ENCODE results near the gene ORMDL1. TPM values are rescaled to one million over a fixed set of nuclear protein-coding genes. Genes with fewer than 3 reads are reported as not detected.

ORMDL1 gene
- total RNA-seq, 1 experiment from 2014 or later: 94.5 TPM

DNA sequence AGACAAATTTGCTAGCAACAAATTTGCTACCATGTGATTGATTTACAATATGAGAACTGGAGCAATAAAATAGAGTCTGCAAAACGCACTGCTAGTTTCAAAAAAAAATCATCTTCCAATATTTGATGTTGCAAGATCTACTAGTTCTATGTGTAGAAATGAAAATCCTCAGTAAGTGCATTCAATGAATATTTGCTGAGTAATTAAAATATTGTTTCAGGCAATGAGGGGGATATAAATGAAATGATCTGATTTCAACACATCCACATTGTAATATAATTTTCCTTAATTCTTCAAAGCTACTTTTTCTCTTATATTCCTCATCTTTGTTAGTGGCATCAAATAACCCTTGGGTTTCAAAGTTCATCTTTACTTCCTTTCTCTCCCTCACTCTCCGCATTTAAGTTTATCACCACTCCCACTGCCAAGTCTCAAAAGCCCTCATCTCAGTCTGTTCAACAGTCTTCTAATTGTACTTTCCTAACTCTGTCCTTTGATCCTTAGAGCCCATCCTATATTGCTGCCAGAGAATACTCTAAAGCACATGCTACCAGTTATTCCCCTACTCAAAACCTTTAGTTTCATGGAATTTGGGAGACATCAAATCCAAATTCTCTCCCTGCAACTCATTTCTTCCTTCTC is 27.7 kb downstream of the ORMDL1 start:
- Histone ChIP-seq H3K4me3 (no peak overlapping the region), H3K9me3 (replicated peaks) (no peaks in the 10 kb centered on the region), H3K27ac (no peak overlapping the region), H3K27me3 (replicated peaks) (no peaks in the 10 kb centered on the region), H3K4me1 (replicated peaks) (no peaks in the 10 kb centered on the region), H3K36me3 (peaks cover 7% of the 10 kb centered on the region)
- DNase-seq (ENCODE audit: low read depth in 1 of 2, low spot score in 2 of 2): no peak

DNA sequence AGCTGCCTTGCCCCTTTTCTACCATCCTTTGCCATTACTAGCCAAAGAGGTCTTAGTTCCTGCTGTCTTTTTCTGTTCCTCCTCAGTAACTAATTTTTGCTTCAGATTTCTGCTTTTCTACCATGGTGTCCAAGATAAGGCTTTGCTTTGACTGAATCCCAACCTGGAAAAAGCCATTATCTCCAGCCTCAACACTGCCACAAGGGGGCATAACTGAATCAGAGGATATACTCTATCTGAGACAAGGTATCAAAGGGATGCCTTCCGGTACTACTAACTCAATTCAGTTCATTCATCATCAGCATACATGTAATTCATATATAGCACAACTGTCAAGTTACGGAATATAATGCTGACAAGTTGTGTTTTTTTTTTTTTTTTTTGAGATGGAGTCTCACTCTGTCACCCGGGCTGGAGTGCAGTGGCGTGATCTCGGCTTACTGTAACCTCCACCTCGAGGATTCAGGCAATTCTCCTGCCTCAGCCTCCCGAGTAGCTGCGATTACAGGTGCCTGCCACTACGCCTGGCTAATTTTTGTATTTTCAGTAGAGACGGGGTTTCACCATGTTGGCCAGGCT is 33.0 kb downstream of the ORMDL1 start:
- Histone ChIP-seq H3K4me1 (replicated peaks) (no peaks in the 10 kb centered on the region), H3K27me3 (replicated peaks) (no peaks in the 10 kb centered on the region), H3K36me3 (peaks cover 21% of the 10 kb centered on the region), H3K4me3 (no peak overlapping the region), H3K9me3 (replicated peaks) (no peaks in the 10 kb centered on the region), H3K27ac (no peak overlapping the region)
- DNase-seq (ENCODE audit: low read depth in 1 of 2, low spot score in 2 of 2): peak in 1 of 2 experiments; percentile 26

DNA sequence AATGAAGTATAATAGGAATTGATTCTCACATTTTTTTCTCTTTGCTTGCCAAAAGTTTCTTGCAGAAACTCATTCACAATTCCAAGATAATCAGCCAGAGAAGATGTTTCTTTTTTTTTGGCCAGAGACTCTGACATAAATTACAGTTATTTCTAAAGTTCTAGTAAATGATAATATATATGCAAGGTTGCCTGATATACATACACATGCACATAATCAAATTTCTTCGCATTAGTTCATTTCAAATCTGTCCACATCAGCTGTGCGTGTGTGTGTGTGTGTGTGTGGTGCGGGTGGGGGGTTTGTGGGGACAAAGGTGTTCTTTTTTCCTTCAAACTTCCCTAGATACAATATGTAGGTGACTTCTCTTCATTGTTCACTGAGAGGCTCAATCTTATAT is 54.7 kb downstream of the ORMDL1 start:
- Histone ChIP-seq H3K4me3 (no peak overlapping the region), H3K27ac (no peak overlapping the region), H3K9me3 (replicated peaks) (no peaks in the 10 kb centered on the region), H3K36me3 (no peaks in the 10 kb centered on the region), H3K4me1 (replicated peaks) (no peaks in the 10 kb centered on the region), H3K27me3 (replicated peaks) (no peaks in the 10 kb centered on the region)
- DNase-seq (ENCODE audit: low read depth in 1 of 2, low spot score in 2 of 2): no peak

DNA sequence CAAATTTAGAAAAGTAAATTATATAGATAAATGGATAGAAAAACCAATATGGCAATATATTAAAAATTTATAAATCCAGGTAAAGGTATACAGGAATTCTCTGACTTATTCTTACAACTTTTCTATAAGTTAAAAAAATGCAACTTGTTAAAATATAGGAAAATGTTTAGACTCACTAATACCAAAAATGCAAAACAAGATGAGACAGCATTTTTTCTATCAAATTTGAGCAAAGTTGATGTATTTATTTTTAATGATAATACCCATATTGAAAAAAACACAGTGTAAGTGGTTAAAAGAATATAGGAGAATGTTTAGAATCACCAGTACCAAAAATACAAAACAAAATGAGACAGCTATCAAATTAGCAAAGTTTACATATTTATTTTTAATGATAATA is 57.3 kb downstream of the ORMDL1 start:
- Histone ChIP-seq H3K4me1 (replicated peaks) (no peaks in the 10 kb centered on the region), H3K9me3 (replicated peaks) (no peaks in the 10 kb centered on the region), H3K4me3 (no peak overlapping the region), H3K27me3 (replicated peaks) (no peaks in the 10 kb centered on the region), H3K27ac (no peak overlapping the region), H3K36me3 (no peaks in the 10 kb centered on the region)
- no peak for DNase-seq (ENCODE audit: low read depth in 1 of 2, low spot score in 2 of 2)

DNA sequence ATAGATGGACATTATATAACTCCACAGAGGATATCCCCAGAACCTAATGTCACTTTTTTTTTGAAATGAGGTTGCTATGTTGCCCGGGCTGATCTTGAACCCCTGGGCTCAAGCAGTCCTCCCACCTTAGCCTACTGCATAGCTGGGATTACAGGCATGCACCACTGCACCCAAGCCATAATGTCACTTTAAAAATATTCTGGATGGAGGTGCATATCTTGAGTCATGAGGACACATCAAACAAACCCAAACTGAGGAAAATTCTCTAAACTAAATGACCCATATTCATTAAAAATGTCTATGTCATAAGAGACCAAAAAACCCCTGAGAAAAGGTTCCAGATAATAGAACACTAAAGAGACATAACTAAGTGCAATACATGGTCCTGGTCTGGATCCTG is 57.9 kb downstream of the ORMDL1 start:
- Histone ChIP-seq H3K36me3 (no peaks in the 10 kb centered on the region), H3K9me3 (replicated peaks) (no peaks in the 10 kb centered on the region)
- DNase-seq (ENCODE audit: low read depth in 1 of 2, low spot score in 2 of 2): no peak

DNA sequence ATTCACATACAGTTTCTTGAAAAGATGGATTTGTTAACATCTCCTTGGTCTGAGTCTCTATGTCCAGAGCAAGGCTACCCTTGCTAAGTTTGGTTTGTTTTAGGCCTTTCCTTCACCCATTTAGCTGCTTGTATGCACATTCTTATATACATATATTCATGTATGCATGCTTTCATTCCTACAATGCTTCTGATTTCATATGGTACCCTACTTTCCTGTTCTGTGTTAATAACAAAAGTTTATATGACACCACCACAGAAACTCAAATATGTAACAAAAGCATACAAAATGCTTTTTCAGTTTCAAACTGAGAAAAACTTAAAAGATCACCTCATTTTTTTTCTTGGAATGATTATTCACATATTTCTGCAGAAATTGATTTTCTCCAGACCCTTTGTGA is 60.9 kb downstream of the ORMDL1 start:
- Histone ChIP-seq H3K27me3 (replicated peaks) (no peaks in the 10 kb centered on the region), H3K4me1 (replicated peaks) (no peaks in the 10 kb centered on the region), H3K36me3 (no peaks in the 10 kb centered on the region)

More for the DNA sequence above, 57.9 kb downstream of the ORMDL1 start:
- H3K4me1 ChIP-seq (replicated peaks): no peaks in the 10 kb centered on the region
- H3K27ac ChIP-seq: no peak overlapping the region
- H3K27me3 ChIP-seq (replicated peaks): no peaks in the 10 kb centered on the region
- no peak overlapping the region for H3K4me3 ChIP-seq

More for the DNA sequence above, 60.9 kb downstream of the ORMDL1 start:
- no peaks in the 10 kb centered on the region for H3K9me3 ChIP-seq (replicated peaks)
- no peak for DNase-seq (ENCODE audit: low read depth in 1 of 2, low spot score in 2 of 2)
- H3K4me3 ChIP-seq: no peak overlapping the region
- no peak overlapping the region for H3K27ac ChIP-seq

Other genes with a start within 250 kb of the ORMDL1 start
- gene SLC40A1, start 203.6 kb downstream of the ORMDL1 start, total RNA-seq (2014; rRNA removed; shearing (Covaris generic)): 0.87 TPM in 1 of 2 replicates, not detected in the other
- 58.3 and 62.4 TPM in 2 replicates for gene ASNSD1, start 122.9 kb downstream of the ORMDL1 start, total RNA-seq (2014; rRNA removed; shearing (Covaris generic))
- 0.44 and 7.1 TPM in 2 replicates for gene ANKAR, start 109.7 kb downstream of the ORMDL1 start, total RNA-seq (2014; rRNA removed; shearing (Covaris generic))
- gene OSGEPL1, start 21.5 kb downstream of the ORMDL1 start, total RNA-seq (2014; rRNA removed; shearing (Covaris generic)): 10.5 and 15.9 TPM in 2 replicates
- gene PMS1, start 111 bp upstream of the ORMDL1 start, total RNA-seq (2014; rRNA removed; shearing (Covaris generic)): 23.4 and 27.9 TPM in 2 replicates